Erythroblast (primary cell): ENCODE measurements around the gene P2RX5.

Experiments used
- GATA1 ChIP-seq: IDR thresholded peaks from 2 replicates; pipeline ENCODE4 v1.6.1; 2011; ENCODE audit warnings: low read depth, mild to moderate bottlenecking, control low read depth, low read length, moderate library complexity
- POLR2A ChIP-seq: IDR thresholded peaks from 2 replicates; pipeline ENCODE4 v1.6.1; 2011; ENCODE audit warnings: mild to moderate bottlenecking, low read length

GRCh38 chr17:3722716-3723115 is 26.8 kb upstream of the P2RX5 start:
- TF ChIP-seq POLR2A (no peak), GATA1 (no peak)
